Left colon (tissue), 2 donors: ENCODE data around the gene NOP53. TPM values are rescaled to one million over a fixed set of nuclear protein-coding genes. Genes with fewer than 3 reads are reported as not detected.
"Not testable (repeated sequence)": the region's sequence is repeated elsewhere in the genome, so short reads cannot be mapped to it uniquely, and the experiment has no call there.

ENCODE experiments used
- ATAC-seq: fragments of 200-7000 bp; cut with Tn5 transposase; one replicate; pipeline ENCODE4 v1.9.1; 2020; ENCODE audit warnings: mild to moderate bottlenecking, moderate library complexity
- DNase-seq, 2 donors: peaks; one replicate each; pipeline ENCODE4 v3.0.0-alpha.2; 2020
- intact Hi-C, 2 donors: fragments of 100-400 bp; cut with DNase I in 1 of 2; cut with micrococcal nuclease in 1 of 2; formaldehyde crosslinking; loops; one replicate each; pipeline versions ENCODE4 v1.11.2 to v1.14.0; 2022; cut with DNase I, micrococcal nuclease
- total RNA-seq, 2 donors: library from RNA; stranded (reverse); fragmentation: NEBNext Ultra II Directional; extraction: Animal tissue kit (Norgen Biotek cat#: 25700); gene quantifications; one replicate each; pipeline ENCODE4 v1.2.1, GENCODE V29; 2021
- donor health status: DM: no; HTN: no; CAD: no.
- donor health status: DM: yes; HTN: yes; CAD: no.

The NOP53 gene
- total RNA-seq, 2 donors from 2014 or later: 260 to 285 TPM

DNA sequence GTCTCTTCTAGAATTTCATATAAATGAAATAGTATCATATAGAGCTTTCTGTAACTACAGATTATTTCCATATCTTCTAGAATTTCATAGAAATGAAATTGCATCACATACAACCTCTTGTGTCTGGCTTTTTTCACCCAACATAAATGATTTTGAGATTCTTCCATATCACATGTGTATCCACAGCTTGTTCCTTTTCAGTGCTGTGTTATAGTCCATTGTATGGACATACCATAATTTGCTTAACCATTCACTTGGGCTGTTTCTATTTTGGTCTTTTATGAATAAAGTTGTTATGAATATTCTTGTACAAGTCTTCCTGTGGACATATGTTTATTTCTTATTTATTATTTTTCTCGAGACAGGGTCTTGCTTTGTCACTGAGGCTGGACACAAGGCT is 47.3 kb downstream of the NOP53 start:
- ATAC-seq (no peak), DNase-seq (no peak)
- intact Hi-C loops: no loop called here

DNA sequence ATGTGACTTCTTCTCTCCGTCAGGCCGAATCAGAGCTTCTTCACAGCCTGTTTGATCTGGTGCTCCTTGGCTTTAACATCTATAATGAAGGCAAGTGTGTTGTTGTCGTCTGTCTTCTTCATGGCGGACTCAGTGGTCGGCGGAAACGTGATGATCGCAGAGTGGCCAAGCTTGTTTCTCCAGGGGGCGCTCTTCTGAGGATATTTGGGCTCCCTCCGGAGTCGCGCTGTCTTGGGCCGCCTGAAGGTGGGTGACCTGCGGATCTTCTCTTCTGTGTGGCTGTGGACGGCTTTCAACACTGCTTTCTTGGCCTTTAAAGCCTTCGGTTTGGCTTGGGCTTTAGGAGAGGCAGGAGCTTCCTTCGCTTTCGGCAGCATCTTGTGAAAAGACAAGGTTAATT is 49.2 kb downstream of the NOP53 start:
- no peak for DNase-seq
- intact Hi-C loops: no loop called here

DNA sequence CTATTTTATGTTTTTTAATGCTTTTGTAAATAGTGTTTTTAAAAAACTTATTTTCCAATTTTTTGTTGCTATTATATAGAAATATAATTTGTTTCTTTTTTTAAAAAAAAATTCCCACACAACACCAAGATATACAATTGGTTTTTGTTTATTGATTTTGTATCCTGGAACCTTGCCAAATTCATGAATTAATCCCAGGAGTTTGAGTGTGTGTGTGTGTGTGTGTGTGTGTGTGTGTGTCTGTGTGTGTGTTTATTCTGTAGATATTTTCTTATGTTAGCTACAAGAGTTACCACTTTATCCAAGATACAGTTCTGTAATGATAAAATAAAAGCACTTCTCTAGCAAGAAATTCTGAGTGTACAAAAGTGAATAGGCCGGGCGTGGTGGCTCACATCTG is 51.4 kb downstream of the NOP53 start:
- DNase-seq: no peak

More for the DNA sequence above, 49.2 kb downstream of the NOP53 start:
- ATAC-seq: no peak

DNA sequence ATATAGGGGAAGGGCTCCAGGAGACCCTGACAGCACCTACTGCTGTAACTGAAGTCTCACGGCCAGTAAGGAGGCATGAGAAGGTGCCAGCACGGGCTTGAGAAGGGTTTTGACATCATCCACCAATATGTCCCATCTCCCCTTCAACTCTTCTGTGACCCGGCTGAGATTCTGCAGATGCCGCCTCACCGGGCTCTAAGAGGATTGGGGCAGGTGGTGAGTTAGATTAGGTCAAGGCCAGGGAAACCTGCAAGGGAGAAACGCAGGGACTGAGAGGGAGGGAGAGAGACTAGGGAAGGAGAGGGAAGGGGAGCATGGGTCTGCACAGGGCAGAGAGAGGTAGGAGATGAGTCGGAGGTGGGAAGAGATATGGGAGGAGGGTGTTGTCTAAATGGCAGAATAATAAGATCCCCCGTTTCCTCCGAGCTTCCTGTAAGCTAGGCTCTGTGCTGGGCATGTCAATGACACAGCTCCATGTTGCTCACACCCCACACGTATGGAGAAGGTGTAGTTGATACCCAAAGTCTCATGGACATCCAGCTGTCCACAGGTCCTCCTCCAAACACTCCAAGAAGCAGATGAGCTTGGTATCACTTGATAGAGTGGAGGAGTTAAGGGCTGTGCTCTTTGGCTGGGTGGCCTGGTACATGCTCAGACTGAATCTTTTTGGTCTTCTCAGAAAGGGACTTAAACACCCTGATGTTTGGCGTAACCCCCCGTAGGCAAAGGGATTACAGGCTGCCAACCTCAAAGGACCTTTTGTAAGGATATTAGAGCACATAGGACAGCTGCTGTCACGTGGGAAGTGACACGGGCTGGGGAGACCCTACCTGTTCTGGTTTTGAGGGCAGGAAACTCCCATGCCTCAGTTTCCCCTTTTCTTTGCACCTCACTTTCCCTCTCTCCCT is 52.9 kb downstream of the NOP53 start:
- DNase-seq (no peak), ATAC-seq (no peak)
- intact Hi-C loops: no loop called here

More for the DNA sequence above, 51.4 kb downstream of the NOP53 start:
- intact Hi-C loops: no loop called here
- ATAC-seq: no peak

DNA sequence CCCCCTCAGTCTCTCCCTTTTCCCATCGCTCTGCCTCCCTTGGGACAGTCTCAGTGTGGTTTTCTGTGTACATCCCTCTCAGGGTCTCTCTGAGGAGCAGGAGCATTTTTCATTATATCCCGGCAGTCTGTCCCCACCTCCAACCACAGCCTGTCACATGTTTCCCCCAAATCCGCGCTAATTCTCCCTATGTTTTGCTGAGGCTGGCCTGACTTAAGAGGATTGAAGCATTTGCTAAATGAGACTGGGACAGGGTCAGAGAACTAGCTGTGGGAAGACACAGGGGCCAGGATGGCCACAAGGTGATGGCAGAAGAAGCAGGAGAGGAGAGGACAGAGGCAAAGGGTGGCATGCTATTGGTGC is 53.5 kb downstream of the NOP53 start:
- ATAC-seq: no peak
- no peak for DNase-seq
- intact Hi-C loops: no loop called here

DNA sequence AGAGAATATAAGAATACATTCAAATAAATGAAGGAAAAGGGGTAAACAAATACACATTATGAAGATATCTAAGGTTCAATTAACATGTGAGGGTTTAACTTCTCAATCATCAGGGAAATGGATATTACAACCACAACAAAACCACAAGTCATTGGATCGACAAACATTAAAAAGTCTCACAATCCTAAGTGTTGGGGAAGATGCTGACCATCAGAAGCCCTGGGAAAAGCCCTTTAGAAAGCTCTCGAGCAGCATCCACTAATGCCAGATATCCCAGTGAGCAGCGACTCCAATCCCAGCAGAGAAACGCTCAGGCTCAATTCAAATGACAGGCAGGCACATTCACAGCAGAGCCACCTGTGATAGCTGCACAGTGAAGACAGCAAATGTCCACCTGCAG is 55.9 kb downstream of the NOP53 start:
- ATAC-seq: no peak

DNA sequence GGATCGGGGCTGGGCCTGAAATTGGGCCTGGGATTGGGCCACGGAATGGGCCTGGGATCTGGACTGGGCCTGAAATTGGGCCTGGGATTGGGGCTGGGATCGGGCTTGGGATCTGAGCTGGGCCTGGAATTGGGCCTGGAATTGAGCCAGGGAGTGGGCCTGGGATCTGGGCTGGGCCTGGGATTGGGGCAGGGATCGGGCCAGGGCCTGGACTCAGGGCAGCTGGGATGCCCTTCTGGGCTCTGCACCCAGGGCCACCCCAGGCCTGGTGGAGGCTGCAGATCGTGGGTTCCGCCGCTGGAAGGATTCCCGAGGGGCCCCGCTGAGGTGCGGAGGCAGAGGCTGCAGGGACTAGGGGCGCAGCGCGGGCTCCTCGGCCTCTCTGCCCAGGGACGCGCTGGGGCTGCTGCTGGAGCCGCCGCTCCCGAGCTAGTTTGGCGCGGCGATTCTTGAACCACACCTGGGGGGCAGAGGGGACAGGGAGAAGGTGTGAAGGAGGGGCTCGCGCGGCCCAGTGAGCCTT is 57.2 kb downstream of the NOP53 start:
- ATAC-seq (no peak), DNase-seq (no peak)
- intact Hi-C loops: no loop called here

More for the DNA sequence above, 55.9 kb downstream of the NOP53 start:
- intact Hi-C loops: no loop called here
- DNase-seq: no peak

DNA sequence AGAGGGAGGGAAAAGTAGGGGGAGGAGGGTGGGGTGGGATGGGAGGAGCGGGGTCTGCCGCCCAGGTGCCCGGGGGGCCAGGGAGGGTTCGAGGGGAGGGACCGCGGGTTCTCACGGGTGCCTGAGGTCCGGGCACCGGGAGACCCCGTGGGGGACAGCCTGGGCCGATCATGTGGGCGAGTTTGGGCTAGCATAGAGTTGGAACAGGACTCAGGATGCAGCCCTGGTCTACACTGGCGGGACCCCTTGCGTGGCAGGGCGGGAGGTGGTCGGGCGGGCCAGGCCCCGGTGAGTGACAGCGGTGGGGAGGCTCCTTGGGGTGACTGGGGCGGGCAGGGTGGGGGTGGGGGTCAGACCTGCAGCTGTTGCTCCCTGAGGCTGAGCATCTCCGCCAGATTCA is 57.8 kb downstream of the NOP53 start:
- intact Hi-C loops, DNase-seq, ATAC-seq: not testable (repeated sequence)

DNA sequence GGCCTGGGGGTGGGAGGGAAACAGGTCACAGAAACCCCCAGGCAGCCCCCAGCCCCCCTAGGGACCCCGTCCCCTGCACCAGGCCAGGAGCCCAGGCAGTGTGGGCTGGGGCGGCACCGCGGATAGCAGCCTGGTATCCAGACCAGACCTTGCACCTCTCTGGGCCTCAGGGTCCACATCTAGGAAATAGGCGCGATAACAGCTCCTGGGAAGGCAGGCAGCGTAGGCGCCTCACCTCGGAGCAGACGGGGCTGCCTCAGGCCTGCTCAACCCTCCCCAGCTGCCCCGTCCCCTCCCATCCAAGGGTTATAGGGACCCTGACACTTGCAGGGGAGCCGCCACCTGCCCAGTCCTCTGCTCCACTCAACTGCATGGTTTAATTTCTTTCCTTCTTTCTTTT is 58.3 kb downstream of the NOP53 start:
- ATAC-seq, DNase-seq, intact Hi-C loops: not testable (repeated sequence)

DNA sequence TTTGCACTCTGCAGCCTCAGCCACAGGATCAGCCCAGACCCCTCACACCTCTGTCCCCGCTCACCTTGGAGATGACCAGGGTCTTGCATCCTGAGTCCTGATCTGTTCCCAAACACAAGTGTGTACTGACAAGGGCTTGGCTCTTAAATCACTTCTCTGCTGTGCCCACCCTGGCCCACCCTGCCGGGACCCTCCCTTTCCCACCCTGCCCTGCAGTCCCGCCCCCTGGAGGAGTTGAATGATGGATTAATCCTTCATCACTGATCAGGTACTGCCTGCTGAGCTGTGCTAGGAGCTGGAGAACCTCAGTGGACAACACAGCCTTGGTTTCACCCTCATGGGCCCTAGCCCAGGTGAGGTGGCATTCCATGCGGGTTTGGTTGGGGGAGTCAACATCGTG is 59.1 kb downstream of the NOP53 start, which contains the start of gene TPRX1:
TSS of gene TPRX1 (minus strand) at position 101 of the 400 bp plus-strand sequence. CDS start at position 89, 12 bp downstream.
- DNase-seq, ATAC-seq, intact Hi-C loops: not testable (repeated sequence)

DNA sequence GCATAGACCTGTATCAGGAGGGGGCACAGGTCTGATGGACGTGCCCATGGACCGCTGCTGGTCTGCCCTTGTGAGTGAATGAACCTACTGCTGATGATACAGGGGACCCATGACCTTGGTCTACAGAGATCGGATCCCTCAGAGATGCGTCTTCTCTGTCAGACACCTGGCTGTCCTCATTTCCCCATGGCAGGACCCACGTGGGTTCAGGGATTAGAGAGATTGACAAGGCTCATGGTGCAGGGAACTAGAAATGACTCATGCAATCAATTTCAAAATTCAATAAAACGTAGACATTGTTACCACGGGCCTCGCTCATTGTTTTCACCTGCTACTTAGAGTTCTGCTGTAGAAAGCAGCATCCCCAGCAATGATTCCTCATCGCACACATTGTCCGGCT is 60.0 kb downstream of the NOP53 start:
- no peak for ATAC-seq
- intact Hi-C loops: no loop called here

DNA sequence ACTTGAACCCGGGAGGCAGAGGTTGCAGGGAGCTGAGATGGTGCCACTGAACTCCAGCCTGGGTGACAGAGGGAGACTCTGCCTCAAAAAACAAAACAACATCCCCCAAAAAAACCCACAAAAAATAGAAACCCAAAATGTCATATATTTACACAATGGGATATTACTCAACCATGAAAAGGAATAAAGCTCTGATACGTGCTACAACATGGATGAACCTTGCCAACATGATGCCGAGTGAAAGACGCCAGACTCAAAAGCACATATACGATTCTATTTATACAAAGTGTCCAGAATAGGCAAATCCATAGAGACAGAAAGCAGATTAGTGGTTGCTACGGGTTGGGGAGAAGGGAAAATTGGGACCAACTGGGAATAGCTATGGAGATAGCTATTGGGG is 61.1 kb downstream of the NOP53 start:
- ATAC-seq (no peak), DNase-seq (no peak)
- intact Hi-C loops: no loop called here

More for the DNA sequence above, 60.0 kb downstream of the NOP53 start:
- no peak for DNase-seq

Other genes with a start within 250 kb of the NOP53 start
- 100 to 1,000 TPM; 122 to 130 TPM for gene NAPA, start 230.5 kb upstream of the NOP53 start, total RNA-seq
- under 1 TPM in 1 of 2 donors, not detected in 1; 0.11 TPM for gene ZNF541, start 172.4 kb upstream of the NOP53 start, total RNA-seq
- 10 to 100 TPM; 14.9 to 16.8 TPM for gene BICRA, start 136.4 kb upstream of the NOP53 start, total RNA-seq
- 10 to 100 TPM in 1 of 2 donors, 1 to 10 TPM in 1; 9.6 to 29.6 TPM for gene EHD2, start 32.1 kb upstream of the NOP53 start, total RNA-seq
- gene SELENOW, start 33.2 kb downstream of the NOP53 start, total RNA-seq: 100 to 1,000 TPM; 274 to 323 TPM
- not detected for gene TPRX1, start 59.0 kb downstream of the NOP53 start, total RNA-seq
- gene CRX, start 76.4 kb downstream of the NOP53 start, total RNA-seq: not detected
- not detected for gene TPRX2, start 113.7 kb downstream of the NOP53 start, total RNA-seq
- under 1 TPM in 1 of 2 donors, not detected in 1; 0.67 TPM for gene SULT2A1, start 140.8 kb downstream of the NOP53 start, total RNA-seq
- gene BSPH1, start 246.6 kb downstream of the NOP53 start, total RNA-seq: not detected
- not detected for gene ELSPBP1, start 249.1 kb downstream of the NOP53 start, total RNA-seq